HG03469 (cell line): ENCODE data around the gene SEPTIN1.
A peak's percentile ranks its signal among the peaks of the same experiment; 100 is the strongest.
"Not testable (repeated sequence)": the region's sequence is repeated elsewhere in the genome, so short reads cannot be mapped to it uniquely, and the experiment has no call there.

Experiments used
- ATAC-seq: cut with Tn5 transposase; IDR thresholded peaks from one replicate; pipeline ENCODE4 v1.9.1; 2021; ENCODE audit warnings: mild to moderate bottlenecking, moderate library complexity, moderate number of reproducible peaks; ENCODE audit not compliant: unreplicated experiment

Gene SEPTIN1

GRCh38 chr16:30346286-30346685 is 36.1 kb downstream of the SEPTIN1 start:
- no peak for ATAC-seq

- ATAC-seq = not testable (repeated sequence)
Measured at GRCh38 chr16:30343491-30343820, 38.9 kb downstream of the SEPTIN1 start.

GRCh38 chr16:30342751-30343490 is 39.4 kb downstream of the SEPTIN1 start:
- no peak for ATAC-seq

GRCh38 chr16:30341971-30342370 is 40.4 kb downstream of the SEPTIN1 start:
- ATAC-seq = not testable (repeated sequence)

- no peak for ATAC-seq
Measured at GRCh38 chr16:30340621-30341020, 41.7 kb downstream of the SEPTIN1 start.

- ATAC-seq = not testable (repeated sequence)
Measured at GRCh38 chr16:30338715-30339114, 43.6 kb downstream of the SEPTIN1 start.

- ATAC-seq = not testable (repeated sequence)
Measured at GRCh38 chr16:30337964-30338357, 44.4 kb downstream of the SEPTIN1 start.

- ATAC-seq = no peak
Measured at GRCh38 chr16:30335598-30336474, 46.5 kb downstream of the SEPTIN1 start.

- peak; percentile 54 for ATAC-seq
Measured at GRCh38 chr16:30335028-30335597, 47.2 kb downstream of the SEPTIN1 start.

GRCh38 chr16:30334473-30334989 is 47.8 kb downstream of the SEPTIN1 start:
- ATAC-seq = peak; percentile 65
